22Rv1 (cell line): ENCODE measurements around the gene RIC8A.
"Not testable (repeated sequence)": the region's sequence is repeated elsewhere in the genome, so short reads cannot be mapped to it uniquely, and the experiment has no call there.

Experiments used
- H3K27ac ChIP-seq: fragments of 450-650 bp; 2 replicates; pipeline ENCODE4 v1.5.1; 2017
- CTCF ChIP-seq: fragments of 450-650 bp; IDR thresholded peaks from 2 replicates; pipeline ENCODE4 v1.5.1; 2017; ENCODE audit warnings: mild to moderate bottlenecking
- ZFX ChIP-seq: fragments of 450-650 bp; IDR thresholded peaks from 2 replicates; pipeline ENCODE4 v1.6.1; 2017; ENCODE audit warnings: antibody characterized with exemption, borderline replicate concordance

RIC8A gene

GRCh38 chr11:207208-207862 is at the start of gene RIC8A, which contains the start of gene BET1L:
Gene RIC8A, plus strand, starts transcription at chr11:207708. Its CDS starts 1,147 bp downstream, at chr11:208855.
Gene BET1L, minus strand, starts transcription at chr11:207399. Its CDS starts 78 bp downstream, at chr11:207321.
- H3K27ac ChIP-seq: peak within 1 kb of the TSS; percentile 99
- no peak for TF ChIP-seq ZFX
- no peak for TF ChIP-seq CTCF

GRCh38 chr11:180242-180641 is 27.3 kb upstream of the RIC8A start:
- not testable (repeated sequence) for H3K27ac ChIP-seq

- not testable (repeated sequence) for H3K27ac ChIP-seq
Observed at GRCh38 chr11:189200-189783, 18.2 kb upstream of the RIC8A start.

GRCh38 chr11:189843-190311 is 17.6 kb upstream of the RIC8A start:
- H3K27ac ChIP-seq: not testable (repeated sequence)

- H3K27ac ChIP-seq: not testable (repeated sequence)
Observed at GRCh38 chr11:190546-190945, 17.0 kb upstream of the RIC8A start.

- not testable (repeated sequence) for H3K27ac ChIP-seq
- peak; percentile 71 for TF ChIP-seq CTCF
Observed at GRCh38 chr11:191490-192478, 15.7 kb upstream of the RIC8A start.

- not testable (repeated sequence) for H3K27ac ChIP-seq
Observed at GRCh38 chr11:192674-193128, 14.8 kb upstream of the RIC8A start, which contains the start of gene SCGB1C1. Gene SCGB1C1, plus strand, starts transcription at chr11:193078. Its CDS starts 22 bp downstream, at chr11:193100.

GRCh38 chr11:193481-193880 is 14.0 kb upstream of the RIC8A start:
- not testable (repeated sequence) for H3K27ac ChIP-seq

GRCh38 chr11:196786-197731 is 10.4 kb upstream of the RIC8A start:
- H3K27ac ChIP-seq: no peak overlapping the region
- no peak for TF ChIP-seq ZFX
- no peak for TF ChIP-seq CTCF

GRCh38 chr11:197741-198235 is 9.7 kb upstream of the RIC8A start:
- H3K27ac ChIP-seq: no peak overlapping the region
- TF ChIP-seq ZFX (no peak), CTCF (no peak)
